CD4-positive, CD25-positive, alpha-beta regulatory T cell (primary cell): ENCODE measurements around the gene GUCY1A1. TPM values are rescaled to one million over a fixed set of nuclear protein-coding genes. Genes with fewer than 3 reads are reported as not detected.
A peak's percentile ranks its signal among the peaks of the same experiment; 100 is the strongest.
"Not testable (repeated sequence)": the region's sequence is repeated elsewhere in the genome, so short reads cannot be mapped to it uniquely, and the experiment has no call there.

Source experiments
- ATAC-seq, 2 donors: fragments of 150-1000 bp; cut with Tn5 transposase; one replicate each; pipeline ENCODE4 v1.10.0; 2021; ENCODE audit warnings: low read depth in 2 of 2, moderate number of reproducible peaks in 2 of 2, moderate library complexity in 1 of 2
- DNase-seq, 3 donors: peaks; one replicate each; pipeline versions ENCODE4 v3.0.0 to v3.0.0-alpha.2; 2012 to 2022; ENCODE audit warnings: mixed read lengths in 1 of 3
- H3K27ac ChIP-seq: one replicate; pipeline ENCODE4 v1.7.0; 2013; ENCODE audit warnings: mild to moderate bottlenecking, low read length; ENCODE audit not compliant: insufficient read depth, poor library complexity, severe bottlenecking
- H3K27me3 ChIP-seq: one replicate; pipeline ENCODE4 v1.7.0; 2013; ENCODE audit warnings: low read length; ENCODE audit not compliant: control insufficient read depth, insufficient read depth
- H3K36me3 ChIP-seq: one replicate; pipeline ENCODE4 v1.7.0; 2013; ENCODE audit warnings: mild to moderate bottlenecking, low read length, moderate library complexity; ENCODE audit not compliant: control insufficient read depth, insufficient read depth
- H3K4me1 ChIP-seq: 2 replicates; pipeline ENCODE4 v1.7.0; 2013; ENCODE audit warnings: mild to moderate bottlenecking, low read length; ENCODE audit not compliant: insufficient read depth, control insufficient read depth, poor library complexity, severe bottlenecking
- H3K4me3 ChIP-seq: one replicate; pipeline ENCODE4 v1.7.0; 2013; ENCODE audit warnings: low read depth, mild to moderate bottlenecking, low read length, moderate library complexity
- H3K9me3 ChIP-seq, 2 experiments: 1 replicate in 1 of 2; 2 replicates in 1 of 2; pipeline ENCODE4 v1.7.0; 2013; ENCODE audit warnings: low read length in 2 of 2, mild to moderate bottlenecking in 1 of 2, moderate library complexity in 1 of 2; ENCODE audit not compliant: control insufficient read depth in 2 of 2
- H3K27ac Mint-ChIP-seq, 3 donors: one replicate each; pipeline ENCODE4 v1.8.0; 2020 to 2022; ENCODE audit warnings: mild to moderate bottlenecking in 3 of 3, mixed read lengths in 3 of 3, moderate library complexity in 2 of 3
- H3K27me3 Mint-ChIP-seq: one replicate; pipeline ENCODE4 v1.8.0; 2022; ENCODE audit warnings: mild to moderate bottlenecking, mixed read lengths
- H3K36me3 Mint-ChIP-seq: one replicate; pipeline ENCODE4 v1.8.0; 2020; ENCODE audit warnings: mixed read lengths
- H3K4me1 Mint-ChIP-seq, 4 donors: one replicate each; pipeline ENCODE4 v1.8.0; 2020 to 2022; ENCODE audit warnings: mixed read lengths in 4 of 4, mild to moderate bottlenecking in 1 of 4
- H3K4me3 Mint-ChIP-seq, 4 donors: one replicate each; pipeline ENCODE4 v1.8.0; 2020 to 2022; ENCODE audit warnings: mild to moderate bottlenecking in 4 of 4, mixed read lengths in 4 of 4, moderate library complexity in 3 of 4
- H3K9me3 Mint-ChIP-seq, 7 donors: one replicate each; pipeline ENCODE4 v1.8.0; 2020 to 2022; ENCODE audit warnings: mixed read lengths in 7 of 7, mild to moderate bottlenecking in 3 of 7, moderate library complexity in 2 of 7
- polyA plus RNA-seq, 4 donors: library from polyadenylated mRNA; unstranded; fragments of 300-500 nt; fragmentation: Illumina TruSeq; gene quantifications; one replicate each; pipeline ENCODE4 v1.2.3, GENCODE V29; 2021
- total RNA-seq: library from RNA; stranded (reverse); gene quantifications from one replicate; pipeline ENCODE4 v1.2.3, GENCODE V29; 2022

The GUCY1A1 gene
- total and polyA plus RNA-seq, 5 donors from 2014 or later: 1.9 TPM; not detected in 4

DNA sequence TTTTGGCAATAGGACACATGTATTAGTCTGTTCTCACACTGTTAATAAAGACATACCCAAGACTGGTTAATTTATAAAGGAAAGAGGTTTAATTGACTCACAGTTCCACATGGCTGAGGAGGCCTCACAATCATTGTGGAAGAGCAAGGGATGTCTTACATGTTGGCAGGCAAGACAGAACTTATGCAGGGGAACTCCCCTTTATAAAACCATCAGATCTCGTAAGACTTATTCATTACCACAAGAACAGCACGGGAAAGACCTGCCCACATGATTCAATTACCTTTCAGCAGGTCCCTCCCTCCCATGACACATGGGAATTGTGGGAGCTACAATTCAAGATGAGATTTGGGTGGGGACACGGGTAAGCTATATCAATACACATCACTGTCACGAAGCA is 15.9 kb upstream of the GUCY1A1 start:
- H3K4me3 ChIP-seq, H3K36me3 ChIP-seq, H3K27me3 Mint-ChIP-seq, DNase-seq, H3K4me3 Mint-ChIP-seq, H3K4me1 ChIP-seq, H3K27me3 ChIP-seq, ATAC-seq, H3K9me3 ChIP-seq, H3K4me1 Mint-ChIP-seq, H3K9me3 Mint-ChIP-seq, H3K27ac ChIP-seq, H3K27ac Mint-ChIP-seq, H3K36me3 Mint-ChIP-seq: not testable (repeated sequence)

DNA sequence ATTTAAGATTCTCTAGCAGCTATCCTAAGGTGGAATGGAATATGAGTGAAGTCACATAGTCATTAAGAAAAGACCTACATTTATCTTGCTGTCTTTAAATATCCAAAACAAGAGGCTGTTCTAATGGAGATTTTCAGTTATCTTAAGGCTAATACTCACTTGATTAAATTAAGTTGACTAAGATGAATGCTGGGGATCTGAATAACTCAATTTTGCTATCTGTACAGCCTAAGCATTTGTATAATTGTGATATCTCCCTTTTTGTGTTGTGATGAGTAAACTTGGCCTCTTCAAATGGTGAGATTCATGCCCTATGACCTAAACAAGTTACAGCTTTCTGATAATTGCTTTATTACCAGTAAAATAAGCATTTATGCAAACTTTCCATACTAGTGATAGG is 13.6 kb upstream of the GUCY1A1 start:
- H3K4me1 ChIP-seq: no peaks in the 10 kb centered on the region
- H3K9me3 ChIP-seq: no peaks in the 10 kb centered on the region
- H3K4me3 Mint-ChIP-seq: no peak overlapping the region
- H3K36me3 Mint-ChIP-seq: no peaks in the 10 kb centered on the region
- H3K27ac ChIP-seq: no peak overlapping the region
- no peaks in the 10 kb centered on the region for H3K36me3 ChIP-seq
- peaks cover 0 to 4% (median 0%) of the 10 kb centered on the region in 7 donors for H3K9me3 Mint-ChIP-seq
- no peaks in the 10 kb centered on the region for H3K4me1 Mint-ChIP-seq
- H3K4me3 ChIP-seq: no peak overlapping the region
- DNase-seq: no peak
- no peaks in the 10 kb centered on the region for H3K27me3 Mint-ChIP-seq
- ATAC-seq: no peak
- no peak overlapping the region for H3K27ac Mint-ChIP-seq
- H3K27me3 ChIP-seq: no peaks in the 10 kb centered on the region

GRCh38 chr4:155656025-155656424 is 10.6 kb upstream of the GUCY1A1 start:
- Histone ChIP-seq H3K4me3 (no peak overlapping the region), H3K9me3 (no peaks in the 10 kb centered on the region), H3K4me1 (no peaks in the 10 kb centered on the region), H3K36me3 (no peaks in the 10 kb centered on the region), H3K27me3 (no peaks in the 10 kb centered on the region), H3K27ac (no peak overlapping the region)
- H3K27ac Mint-ChIP-seq: no peak overlapping the region
- no peak overlapping the region for H3K4me3 Mint-ChIP-seq
- no peak for ATAC-seq
- no peaks in the 10 kb centered on the region for H3K27me3 Mint-ChIP-seq
- no peaks in the 10 kb centered on the region for H3K36me3 Mint-ChIP-seq
- peaks cover 0 to 9% (median 0%) of the 10 kb centered on the region in 7 donors for H3K9me3 Mint-ChIP-seq
- no peaks in the 10 kb centered on the region for H3K4me1 Mint-ChIP-seq
- DNase-seq: no peak

- no peaks in the 10 kb centered on the region for H3K36me3 ChIP-seq
These were observed 9.5 kb upstream of the GUCY1A1 start for GRCh38 chr4:155657169-155657568.

DNA sequence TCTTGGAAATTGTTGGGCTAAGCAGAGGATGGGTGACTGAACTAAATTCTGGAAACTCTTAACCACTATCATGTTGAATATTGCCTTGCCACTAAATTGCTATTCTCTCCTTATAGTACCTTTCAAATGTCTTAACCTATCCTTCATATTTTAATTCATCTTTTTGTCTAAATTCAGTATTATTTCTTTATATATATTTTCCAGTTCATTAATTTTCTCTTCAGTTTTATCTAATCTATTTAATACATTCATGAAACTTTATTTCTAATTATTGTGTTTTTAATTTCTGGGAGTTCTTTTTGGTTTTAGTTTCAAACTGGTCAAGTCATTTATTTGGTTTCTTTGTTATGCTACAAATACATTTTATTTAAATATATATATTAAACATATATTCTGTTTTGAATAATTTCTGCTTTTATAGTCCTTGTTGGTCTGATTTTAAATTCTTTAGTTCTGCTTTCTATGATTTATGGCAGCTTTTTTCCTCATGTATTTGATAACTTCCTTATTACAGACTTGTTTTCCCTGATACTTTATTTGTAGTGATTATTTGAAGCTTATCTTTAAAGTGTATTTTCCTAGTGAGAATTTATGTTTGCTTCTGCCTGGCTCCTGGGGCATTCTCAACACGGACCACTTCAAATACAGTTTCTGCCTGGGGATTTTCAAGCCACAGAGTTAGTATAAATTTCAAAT is 8.5 kb upstream of the GUCY1A1 start:
- H3K4me3 ChIP-seq: no peak overlapping the region
- no peaks in the 10 kb centered on the region for H3K4me1 ChIP-seq
- Mint-ChIP-seq H3K9me3 (peaks cover 0 to 9% (median 0%) of the 10 kb centered on the region in 7 donors), H3K4me1 (no peaks in the 10 kb centered on the region), H3K4me3 (no peak overlapping the region), H3K27me3 (peaks cover 6% of the 10 kb centered on the region), H3K36me3 (no peaks in the 10 kb centered on the region), H3K27ac (no peak overlapping the region)
- H3K27ac ChIP-seq: no peak overlapping the region
- ATAC-seq (no peak), DNase-seq (no peak)
- no peaks in the 10 kb centered on the region for H3K27me3 ChIP-seq
- H3K36me3 ChIP-seq: no peaks in the 10 kb centered on the region
- H3K9me3 ChIP-seq: no peaks in the 10 kb centered on the region

More at GRCh38 chr4:155657169-155657568, 9.5 kb upstream of the GUCY1A1 start:
- Mint-ChIP-seq H3K4me3 (no peak overlapping the region), H3K36me3 (no peaks in the 10 kb centered on the region), H3K9me3 (peaks cover 0 to 9% (median 0%) of the 10 kb centered on the region in 7 donors), H3K4me1 (no peaks in the 10 kb centered on the region), H3K27ac (no peak overlapping the region), H3K27me3 (peaks cover 5% of the 10 kb centered on the region)
- no peaks in the 10 kb centered on the region for H3K9me3 ChIP-seq
- no peak overlapping the region for H3K27ac ChIP-seq
- no peaks in the 10 kb centered on the region for H3K4me1 ChIP-seq
- H3K4me3 ChIP-seq: no peak overlapping the region
- no peaks in the 10 kb centered on the region for H3K27me3 ChIP-seq
- ATAC-seq (no peak), DNase-seq (no peak)

- DNase-seq (no peak), ATAC-seq (no peak)
- Mint-ChIP-seq H3K36me3 (no peaks in the 10 kb centered on the region), H3K4me1 (no peaks in the 10 kb centered on the region), H3K27me3 (peaks cover 10% of the 10 kb centered on the region), H3K4me3 (no peak overlapping the region), H3K27ac (no peak overlapping the region), H3K9me3 (peaks cover 0 to 9% (median 0%) of the 10 kb centered on the region in 7 donors)
- Histone ChIP-seq H3K9me3 (no peaks in the 10 kb centered on the region), H3K27me3 (no peaks in the 10 kb centered on the region), H3K4me3 (no peak overlapping the region), H3K4me1 (no peaks in the 10 kb centered on the region), H3K27ac (no peak overlapping the region), H3K36me3 (no peaks in the 10 kb centered on the region)
These were observed 8.0 kb upstream of the GUCY1A1 start for GRCh38 chr4:155658681-155659064.

- Histone ChIP-seq H3K27ac (no peak overlapping the region), H3K36me3 (no peaks in the 10 kb centered on the region), H3K4me3 (no peak overlapping the region), H3K27me3 (no peaks in the 10 kb centered on the region), H3K9me3 (no peaks in the 10 kb centered on the region), H3K4me1 (no peaks in the 10 kb centered on the region)
- ATAC-seq: no peak
- H3K27me3 Mint-ChIP-seq: peaks cover 10% of the 10 kb centered on the region
- no peak overlapping the region for H3K27ac Mint-ChIP-seq
- DNase-seq: no peak
- H3K9me3 Mint-ChIP-seq: peaks cover 0 to 9% (median 0%) of the 10 kb centered on the region in 7 donors
- no peak overlapping the region for H3K4me3 Mint-ChIP-seq
- no peaks in the 10 kb centered on the region for H3K4me1 Mint-ChIP-seq
- H3K36me3 Mint-ChIP-seq: no peaks in the 10 kb centered on the region
These were observed 7.5 kb upstream of the GUCY1A1 start for GRCh38 chr4:155659176-155659575.

DNA sequence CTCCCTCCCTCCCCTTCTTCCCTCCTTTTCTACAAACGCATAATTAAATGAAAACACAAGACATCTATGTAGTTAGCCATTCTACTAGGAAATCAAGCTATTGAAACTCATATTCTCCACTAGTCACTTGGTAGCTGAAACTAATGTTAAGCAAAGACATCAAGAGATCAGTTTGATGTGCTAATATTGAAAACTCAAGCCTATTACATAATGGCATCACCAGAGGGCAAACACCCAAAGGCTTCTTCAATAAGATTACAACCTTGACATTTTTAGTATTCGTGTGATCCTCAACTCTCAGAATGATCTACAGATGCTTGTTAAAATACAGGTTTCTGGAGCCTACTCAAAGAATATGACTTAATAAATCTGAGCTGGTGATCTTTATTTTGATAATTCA is 6.2 kb upstream of the GUCY1A1 start:
- no peaks in the 10 kb centered on the region for H3K36me3 ChIP-seq
- H3K4me3 ChIP-seq: no peak overlapping the region
- H3K4me3 Mint-ChIP-seq: no peak overlapping the region
- ATAC-seq: no peak
- no peaks in the 10 kb centered on the region for H3K27me3 ChIP-seq
- no peak overlapping the region for H3K27ac ChIP-seq
- peaks cover 0 to 9% (median 0%) of the 10 kb centered on the region in 7 donors for H3K9me3 Mint-ChIP-seq
- no peaks in the 10 kb centered on the region for H3K4me1 ChIP-seq
- no peak for DNase-seq
- H3K9me3 ChIP-seq: no peaks in the 10 kb centered on the region
- H3K27me3 Mint-ChIP-seq: peaks cover 15% of the 10 kb centered on the region
- peak overlapping the region in 1 of 3 donors; percentile 67 for H3K27ac Mint-ChIP-seq
- H3K4me1 Mint-ChIP-seq: no peaks in the 10 kb centered on the region
- no peaks in the 10 kb centered on the region for H3K36me3 Mint-ChIP-seq
